DND-41 (cell line): Measurements from ENCODE around the gene STXBP5.

Source experiments
- CTCF ChIP-seq: IDR thresholded peaks from 2 replicates; pipeline ENCODE4 v1.5.1; 2012; ENCODE audit warnings: borderline replicate concordance, low read length, moderate library complexity, mild to moderate bottlenecking; ENCODE audit not compliant: poor library complexity, severe bottlenecking; ENCODE audit errors: extremely low read depth
- EZH2 ChIP-seq: IDR thresholded peaks from 3 replicates; pipeline ENCODE4 v1.6.1; 2012; ENCODE audit warnings: borderline replicate concordance, low read depth, mild to moderate bottlenecking, moderate library complexity, low read length, inconsistent platforms; ENCODE audit not compliant: severe bottlenecking

DNA sequence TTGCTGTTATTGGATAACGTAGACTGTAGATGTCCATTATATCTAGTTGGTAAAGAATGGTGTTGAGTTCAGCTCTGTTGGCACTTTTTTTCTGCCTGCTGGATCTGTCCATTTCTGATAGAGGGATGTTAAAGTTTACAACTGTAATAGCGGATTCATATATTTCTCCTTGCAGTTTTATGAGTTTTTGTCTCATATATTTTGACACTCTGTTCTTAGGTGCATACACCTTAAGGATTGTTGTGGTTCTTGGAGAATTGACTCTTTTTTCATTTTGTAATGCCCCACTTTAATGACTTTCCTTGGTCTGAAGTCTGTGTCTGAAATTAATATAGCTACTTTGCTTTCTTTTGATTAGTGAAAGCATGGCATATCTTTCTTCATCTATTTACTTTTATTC is 16.1 kb downstream of the STXBP5 start:
- TF ChIP-seq CTCF (no peak), EZH2 (no peak)
